ENCODE measurements around the gene ELMOD3. TPM values are rescaled to one million over a fixed set of nuclear protein-coding genes. Genes with fewer than 3 reads are reported as not detected.

ELMOD3 gene
- total and polyA plus RNA-seq, 9 of the 15 experiments (the other 6 are each of a cell fraction or from before 2014, with no cell fraction given), result 2.7 to 18.7 (median 11.6) TPM

DNA sequence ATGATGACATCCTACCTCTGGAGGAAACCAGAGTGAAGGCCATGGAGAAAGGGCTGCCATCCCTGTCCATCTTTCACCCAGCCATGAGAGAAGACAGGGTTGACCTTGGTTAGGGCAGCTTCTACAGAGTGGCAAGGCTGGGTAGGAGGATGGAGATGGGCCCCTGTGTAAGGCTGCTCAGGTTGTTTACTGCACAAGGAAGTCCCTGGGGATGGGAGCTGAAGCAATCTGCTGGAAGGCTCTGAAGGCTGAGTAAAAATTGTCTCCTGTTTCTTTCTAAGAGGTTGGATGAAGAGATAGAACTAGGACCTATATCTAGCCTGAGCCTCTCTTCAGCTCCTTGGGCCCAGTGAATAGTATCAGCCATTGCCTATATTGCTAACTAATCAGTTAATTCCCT lies 14.4 kb downstream of the ELMOD3 start:
- Histone ChIP-seq H3K4me3 (no peak overlapping the region), H3K36me3 (ENCODE audit: control insufficient read depth, insufficient read depth, low read length) (no peaks in the 10 kb centered on the region), H4K20me1 (replicated peaks; ENCODE audit: control insufficient read depth, insufficient read depth, low read length) (no peaks in the 10 kb centered on the region), H3K9me1 (ENCODE audit: control insufficient read depth, insufficient read depth, low read length) (peaks cover 2% of the 10 kb centered on the region), H3K4me2 (ENCODE audit: insufficient read depth, low read length) (no peak overlapping the region), H3K79me2 (ENCODE audit: control insufficient read depth, insufficient read depth, low read length) (no peaks in the 10 kb centered on the region), H3K9me3 (replicated peaks; ENCODE audit: control insufficient read depth, insufficient read depth, low read depth, low read length) (no peaks in the 10 kb centered on the region), H3K4me1 (replicated peaks in 1 of 2; ENCODE audit: control insufficient read depth in 2 of 2, insufficient read depth in 2 of 2, low read length in 2 of 2) (no peaks in the 10 kb centered on the region), H3K9ac (ENCODE audit: insufficient read depth in 1 of 2, low read depth in 2 of 2, low read length in 2 of 2) (no peak overlapping the region), H3K27ac (ENCODE audit: extremely low read depth, low read depth, low read length) (no peak overlapping the region), H2AFZ (ENCODE audit: low read depth, low read length) (no peak overlapping the region), H3K27me3 (ENCODE audit: control insufficient read depth in 2 of 2, insufficient read depth in 2 of 2, low read length in 2 of 2) (no peaks in the 10 kb centered on the region)
- BruUV-seq (replicated peaks), result no TSS peak
- in situ Hi-C loops (cut with MboI) (no loop called here), intact Hi-C loops (cut with micrococcal nuclease) (no loop called here)
- no peak for ATAC-seq
- CTCF ChIA-PET (ENCODE audit: low intra/inter-chr PET ratio), result no interaction called here
- no peak for FAIRE-seq
- POLR2A ChIA-PET, result interaction anchor here (1.1 to 2.6 kb wide), 2 partner anchors 15 to 20 kb away, joined by 4 to 7 read pairs; partner anchors contain the start of genes ELMOD3 and RETSAT
- TF ChIP-seq STAT5B (CRISPR knock-in tag; IDR thresholded peaks at IDR 0.05), result no peak
- TF ChIP-seq CSDE1 (IDR thresholded peaks at IDR 0.05), result no peak
- no peak for TF ChIP-seq HLTF (IDR thresholded peaks at IDR 0.05)
- TF ChIP-seq ZKSCAN8 (CRISPR knock-in tag; IDR thresholded peaks at IDR 0.05), result no peak
- no peak for TF ChIP-seq SP2 (IDR thresholded peaks at IDR 0.05; ENCODE audit: extremely low read depth, low read depth, low read length, poor library complexity, severe bottlenecking)
- TF ChIP-seq, protein P1, sequence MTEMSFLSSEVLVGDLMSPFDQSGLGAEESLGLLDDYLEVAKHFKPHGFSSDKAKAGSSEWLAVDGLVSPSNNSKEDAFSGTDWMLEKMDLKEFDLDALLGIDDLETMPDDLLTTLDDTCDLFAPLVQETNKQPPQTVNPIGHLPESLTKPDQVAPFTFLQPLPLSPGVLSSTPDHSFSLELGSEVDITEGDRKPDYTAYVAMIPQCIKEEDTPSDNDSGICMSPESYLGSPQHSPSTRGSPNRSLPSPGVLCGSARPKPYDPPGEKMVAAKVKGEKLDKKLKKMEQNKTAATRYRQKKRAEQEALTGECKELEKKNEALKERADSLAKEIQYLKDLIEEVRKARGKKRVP (CRISPR knock-in tag; IDR thresholded peaks at IDR 0.05), result no peak
- TF ChIP-seq PTTG1 (tag; IDR thresholded peaks at IDR 0.05; ENCODE audit: low read depth), result no peak
- TF ChIP-seq, protein P2, sequence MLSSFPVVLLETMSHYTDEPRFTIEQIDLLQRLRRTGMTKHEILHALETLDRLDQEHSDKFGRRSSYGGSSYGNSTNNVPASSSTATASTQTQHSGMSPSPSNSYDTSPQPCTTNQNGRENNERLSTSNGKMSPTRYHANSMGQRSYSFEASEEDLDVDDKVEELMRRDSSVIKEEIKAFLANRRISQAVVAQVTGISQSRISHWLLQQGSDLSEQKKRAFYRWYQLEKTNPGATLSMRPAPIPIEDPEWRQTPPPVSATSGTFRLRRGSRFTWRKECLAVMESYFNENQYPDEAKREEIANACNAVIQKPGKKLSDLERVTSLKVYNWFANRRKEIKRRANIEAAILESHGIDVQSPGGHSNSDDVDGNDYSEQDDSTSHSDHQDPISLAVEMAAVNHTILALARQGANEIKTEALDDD (IDR thresholded peaks at IDR 0.05), result no peak
- no peak for TF ChIP-seq FOXJ2 (tag; IDR thresholded peaks at IDR 0.05)
- TF ChIP-seq CHD1 (IDR thresholded peaks at IDR 0.05; ENCODE audit: low read length), result no peak
- TF ChIP-seq ZNF121 (CRISPR knock-in tag; conservative IDR thresholded peaks at IDR 0.05), result no peak
- TF ChIP-seq BRF1 (IDR thresholded peaks at IDR 0.05; ENCODE audit: borderline replicate concordance, extremely low read depth, insufficient read length), result no peak
- TF ChIP-seq, protein P3, sequence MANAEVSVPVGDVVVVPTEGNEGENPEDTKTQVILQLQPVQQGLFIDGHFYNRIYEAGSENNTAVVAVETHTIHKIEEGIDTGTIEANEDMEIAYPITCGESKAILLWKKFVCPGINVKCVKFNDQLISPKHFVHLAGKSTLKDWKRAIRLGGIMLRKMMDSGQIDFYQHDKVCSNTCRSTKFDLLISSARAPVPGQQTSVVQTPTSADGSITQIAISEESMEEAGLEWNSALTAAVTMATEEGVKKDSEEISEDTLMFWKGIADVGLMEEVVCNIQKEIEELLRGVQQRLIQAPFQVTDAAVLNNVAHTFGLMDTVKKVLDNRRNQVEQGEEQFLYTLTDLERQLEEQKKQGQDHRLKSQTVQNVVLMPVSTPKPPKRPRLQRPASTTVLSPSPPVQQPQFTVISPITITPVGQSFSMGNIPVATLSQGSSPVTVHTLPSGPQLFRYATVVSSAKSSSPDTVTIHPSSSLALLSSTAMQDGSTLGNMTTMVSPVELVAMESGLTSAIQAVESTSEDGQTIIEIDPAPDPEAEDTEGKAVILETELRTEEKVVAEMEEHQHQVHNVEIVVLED (CRISPR knock-in tag; IDR thresholded peaks at IDR 0.05), result no peak
- DNase-seq (ENCODE audit: extremely low read depth in 1 of 4, low spot score in 3 of 4), result no peak

Data from K562 (cell line).